DMS53 treated with DMSO at 0.1 percent for 48 hours (cell line): ENCODE measurements around the gene CACNA2D3.

Source experiments
- DNase-seq: peaks from one replicate; lab custom pipeline; 2025; ENCODE audit not compliant: unreplicated experiment; lab: John Stamatoyannopoulos, UW

CACNA2D3 gene

DNA sequence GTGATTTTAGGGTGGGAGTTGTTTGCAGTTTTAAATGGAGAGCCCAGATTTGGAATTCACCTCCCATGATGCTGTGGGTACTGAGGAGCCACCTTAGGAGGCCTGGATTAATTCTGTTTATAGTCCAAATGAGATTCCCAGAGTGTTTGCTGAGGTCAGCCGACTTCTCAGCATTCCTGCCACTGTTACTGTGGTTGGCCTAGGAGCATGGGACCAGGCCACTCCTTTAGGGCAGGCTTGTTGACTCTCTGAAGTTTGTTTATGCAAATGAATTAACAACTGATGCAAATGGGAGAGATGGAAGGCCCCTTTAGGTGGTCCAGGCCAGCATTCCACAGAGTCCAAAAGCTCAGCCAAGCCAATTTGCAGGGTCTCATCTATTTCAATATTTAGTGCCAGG, 46.1 kb downstream of the CACNA2D3 start:
- DNase-seq: no peak

GRCh38 chr3:54169524-54169923, 47.2 kb downstream of the CACNA2D3 start:
- DNase-seq: no peak

- no peak for DNase-seq
Observed at GRCh38 chr3:54171509-54171908, 49.2 kb downstream of the CACNA2D3 start.

DNA sequence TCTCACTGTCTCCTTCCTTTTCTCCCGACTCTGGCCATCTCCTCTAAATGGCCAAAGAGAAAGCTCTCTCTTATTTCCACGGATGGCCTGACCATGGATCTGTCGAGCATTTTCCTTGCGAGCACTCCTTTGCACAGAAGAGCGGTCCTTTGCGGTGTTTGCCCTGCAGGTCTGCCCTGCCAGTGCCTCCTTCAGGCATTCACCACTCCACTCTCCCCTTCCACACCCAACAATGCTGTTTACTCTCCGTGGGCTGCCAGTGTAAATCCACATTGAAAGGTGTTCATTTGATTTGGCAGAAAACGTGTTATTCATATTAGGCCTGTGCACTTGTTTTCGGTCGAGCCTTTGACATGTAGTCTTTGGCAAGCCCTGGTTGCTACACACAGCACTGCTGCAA, 49.6 kb downstream of the CACNA2D3 start:
- DNase-seq: no peak

- no peak for DNase-seq
Observed at GRCh38 chr3:54173371-54173770, 51.0 kb downstream of the CACNA2D3 start.

- peak; percentile 14 for DNase-seq
Observed at GRCh38 chr3:54176106-54176505, 53.8 kb downstream of the CACNA2D3 start.

DNA sequence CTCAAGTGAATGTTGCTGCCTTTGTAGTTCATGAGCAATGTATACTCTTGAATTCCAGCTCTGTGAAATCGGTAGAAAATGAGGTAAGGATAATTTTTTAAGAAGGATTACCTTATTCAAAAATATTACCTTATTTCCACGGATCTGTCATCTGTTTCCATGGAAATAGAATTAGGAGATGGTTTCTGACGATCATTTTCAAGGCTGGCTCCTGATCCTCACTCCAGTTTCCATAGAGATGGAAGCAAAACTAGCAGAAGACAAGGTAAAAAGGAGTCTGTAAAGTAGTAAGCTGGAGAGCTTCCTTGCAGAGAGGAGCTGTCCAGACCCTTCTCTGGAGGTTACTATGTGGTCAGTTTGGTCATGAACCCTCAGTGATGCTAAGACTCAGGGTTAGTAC, 55.5 kb downstream of the CACNA2D3 start:
- no peak for DNase-seq

DNA sequence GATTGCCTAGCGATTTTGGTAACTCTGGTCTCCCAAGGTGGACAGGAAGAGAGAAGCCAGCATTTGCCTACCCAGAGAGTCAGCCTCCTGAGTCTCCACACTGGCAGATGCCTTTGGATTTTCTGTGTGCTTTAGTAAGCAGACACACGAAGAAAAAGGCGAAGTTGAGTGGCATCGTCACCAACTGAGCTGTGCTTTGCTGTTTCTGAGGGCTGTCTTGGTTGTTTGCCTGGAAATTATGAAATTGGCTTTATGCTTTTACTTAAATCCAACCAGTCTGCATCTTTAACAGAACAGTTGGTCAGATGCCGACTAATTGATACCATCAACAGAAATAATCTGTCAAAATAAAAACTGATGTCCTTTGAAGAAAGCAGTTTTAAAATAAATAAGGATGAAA, 56.0 kb downstream of the CACNA2D3 start:
- DNase-seq: no peak

DNA sequence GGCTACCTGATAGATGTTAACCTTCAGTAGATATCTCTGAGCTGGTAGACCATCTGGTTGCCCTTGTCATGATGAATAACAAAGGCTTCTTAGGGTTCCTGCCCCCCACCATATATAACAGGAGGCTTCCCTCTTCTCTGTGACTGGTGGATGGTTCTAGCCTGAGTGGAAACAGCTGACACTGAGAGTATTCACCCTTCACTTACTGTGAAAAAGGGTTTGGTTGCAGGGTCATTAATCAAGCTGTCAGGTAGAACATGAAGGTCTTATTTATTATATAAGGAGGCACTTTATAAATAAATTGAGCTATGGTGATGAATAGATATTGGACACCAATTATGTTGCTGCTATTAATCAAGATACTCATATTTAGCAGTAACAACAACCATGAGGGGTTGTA, 58.6 kb downstream of the CACNA2D3 start:
- DNase-seq: no peak

DNA sequence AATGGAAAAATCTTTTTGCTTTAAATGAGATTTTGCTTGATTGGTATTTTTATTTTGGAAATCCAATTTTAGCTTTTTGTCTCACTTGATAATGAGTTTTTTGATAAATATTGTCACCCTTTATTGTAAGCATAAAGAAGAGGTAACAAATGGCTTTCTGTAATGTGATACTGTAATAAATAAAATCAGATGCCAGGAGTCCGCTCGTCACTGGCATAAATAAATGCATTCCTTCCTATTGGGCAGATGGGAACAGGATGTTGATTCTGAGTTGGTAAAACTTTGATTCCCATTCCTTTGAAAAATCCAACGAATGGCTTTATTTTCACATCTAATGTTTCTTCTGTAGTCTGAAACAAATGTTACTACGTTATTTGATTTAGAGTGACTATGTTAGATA, 59.9 kb downstream of the CACNA2D3 start:
- DNase-seq: no peak

GRCh38 chr3:54185740-54186139, 63.4 kb downstream of the CACNA2D3 start:
- no peak for DNase-seq

DNA sequence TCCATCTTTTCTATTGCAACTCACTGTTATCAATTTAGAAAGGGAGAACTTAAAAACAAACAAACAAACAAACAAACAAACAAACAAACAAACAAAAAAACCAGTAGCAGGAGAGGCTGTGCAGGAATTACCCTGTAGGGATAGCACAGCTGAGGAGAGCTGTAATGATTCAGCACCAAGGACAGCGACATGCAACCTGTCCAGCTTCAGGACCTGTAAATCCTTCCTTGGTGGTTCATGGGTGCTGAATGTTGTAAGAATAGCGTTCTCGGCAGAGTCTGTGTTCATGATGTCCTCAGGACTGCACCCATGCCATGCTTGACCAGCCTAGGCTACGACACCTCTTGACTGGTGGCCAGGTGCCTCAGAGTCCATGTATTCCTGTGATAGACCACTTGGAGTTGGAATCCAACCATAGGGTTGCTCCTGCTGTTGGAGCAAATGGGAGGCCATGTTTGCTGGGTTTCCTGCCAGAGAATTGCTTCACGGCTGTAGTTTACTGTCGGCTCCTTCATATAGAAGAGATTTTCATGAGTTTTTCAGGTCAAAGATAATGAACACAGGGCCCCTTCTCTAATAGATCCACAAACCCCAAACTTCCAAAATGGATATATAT, 65.9 kb downstream of the CACNA2D3 start:
- DNase-seq: no peak

- DNase-seq: no peak
Observed at GRCh38 chr3:54191220-54191619, 68.9 kb downstream of the CACNA2D3 start.

DNA sequence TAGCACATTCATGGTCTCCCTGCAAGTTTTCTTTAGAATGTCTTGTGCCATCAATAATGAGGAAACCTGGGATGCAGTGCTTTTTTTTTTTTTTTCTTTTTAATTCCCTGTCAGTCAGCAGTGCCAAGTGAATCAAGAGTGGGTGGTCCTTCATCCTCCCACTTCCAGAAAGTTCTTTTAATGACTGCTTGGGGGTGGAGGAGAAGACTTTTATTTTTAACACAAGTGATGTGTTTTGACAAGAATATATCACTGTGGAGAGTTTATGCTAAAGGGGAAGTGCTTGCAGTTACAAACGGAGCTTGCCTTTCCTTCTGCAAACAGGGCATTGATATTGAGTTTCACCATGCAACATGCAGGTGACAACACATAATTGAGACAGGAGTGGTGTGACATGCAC, 69.7 kb downstream of the CACNA2D3 start:
- no peak for DNase-seq

GRCh38 chr3:54193093-54193492, 70.7 kb downstream of the CACNA2D3 start:
- DNase-seq: no peak

- no peak for DNase-seq
Observed at GRCh38 chr3:54196360-54196991, 74.1 kb downstream of the CACNA2D3 start.

DNA sequence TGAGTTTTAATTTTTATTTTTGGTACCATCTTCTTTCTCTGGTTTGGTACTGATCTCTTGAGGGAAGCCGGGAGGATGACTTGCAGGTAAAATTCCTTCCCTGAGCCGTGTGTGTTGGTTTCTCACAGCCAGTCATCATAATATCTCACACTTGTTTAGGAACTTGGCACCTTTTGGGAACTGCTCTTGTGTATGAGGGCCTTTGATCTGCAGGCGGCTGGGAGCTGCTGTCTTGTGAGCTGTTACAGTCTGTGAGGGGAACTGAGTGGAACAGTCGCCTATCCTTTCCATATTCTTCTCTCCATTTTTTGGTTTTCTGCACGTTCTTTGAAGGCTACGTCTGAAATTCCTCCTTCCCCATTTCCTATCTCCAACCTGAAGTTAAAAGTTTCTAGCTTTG, 75.2 kb downstream of the CACNA2D3 start:
- DNase-seq: no peak

GRCh38 chr3:54198556-54198955, 76.2 kb downstream of the CACNA2D3 start:
- no peak for DNase-seq

GRCh38 chr3:54202054-54202453, 79.7 kb downstream of the CACNA2D3 start:
- no peak for DNase-seq

DNA sequence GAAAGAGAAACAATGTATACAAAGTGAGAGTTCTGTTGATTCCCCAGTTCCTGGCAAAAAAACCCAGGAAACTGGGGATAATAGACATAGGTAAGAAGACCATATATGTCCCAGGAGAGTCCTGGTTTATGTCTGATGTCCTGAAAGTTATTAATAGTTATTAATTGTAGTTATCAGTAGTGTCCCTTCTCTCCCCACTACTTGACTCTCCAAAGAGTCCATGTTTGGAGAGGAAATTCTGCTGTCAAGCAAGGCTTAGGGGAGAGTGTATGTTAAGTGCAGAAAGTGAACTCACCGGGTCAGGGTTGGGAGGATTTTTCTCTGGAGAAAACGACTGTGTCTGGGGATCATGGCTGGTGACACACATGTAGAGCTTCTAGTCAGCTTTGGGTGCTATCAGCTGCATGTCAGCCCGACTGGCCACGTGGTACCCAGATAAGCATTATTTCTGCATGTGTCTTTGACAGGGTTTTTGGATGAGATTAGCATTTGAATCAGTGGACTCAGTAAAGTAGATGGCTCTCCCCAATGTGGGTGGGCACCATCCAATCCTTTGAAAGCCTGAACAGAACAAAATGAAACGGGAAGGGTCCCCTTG, 80.4 kb downstream of the CACNA2D3 start:
- no peak for DNase-seq

- no peak for DNase-seq
Observed at GRCh38 chr3:54206874-54207273, 84.5 kb downstream of the CACNA2D3 start.

GRCh38 chr3:54211097-54211496, 88.7 kb downstream of the CACNA2D3 start:
- DNase-seq: no peak

GRCh38 chr3:54212723-54213122, 90.4 kb downstream of the CACNA2D3 start:
- DNase-seq: no peak
